HEK293T (cell line): ENCODE results near the gene PAOX.
"Not testable (repeated sequence)": the region's sequence is repeated elsewhere in the genome, so short reads cannot be mapped to it uniquely, and the experiment has no call there.

ENCODE experiments used
- CTCF ChIA-PET: fragments of 350-600 bp; formaldehyde crosslinking; extraction: SDS; loops from one replicate; lab custom pipeline; 2021; ENCODE audit warnings: antibody characterized with exemption, inconsistent platforms; lab: Yijun Ruan, JAX
- POLR2A ChIA-PET: fragments of 350-600 bp; formaldehyde crosslinking; extraction: SDS; loops from one replicate; lab custom pipeline; 2020; ENCODE audit warnings: antibody characterized with exemption, inconsistent platforms; lab: Yijun Ruan, JAX
- DNase-seq: peaks from one replicate; pipeline ENCODE4 v3.0.0; 2012; ENCODE audit warnings: mixed read lengths; ENCODE audit errors: extremely low spot score
- ARNT ChIP-seq: fragments of 450-650 bp; IDR thresholded peaks from 2 replicates; pipeline ENCODE4 v1.6.1; 2017; ENCODE audit warnings: mild to moderate bottlenecking
- BHLHE40 ChIP-seq: fragments of 450-650 bp; IDR thresholded peaks from 2 replicates; pipeline ENCODE4 v1.6.1; 2016; ENCODE audit warnings: mild to moderate bottlenecking, moderate library complexity, borderline replicate concordance
- CTBP1 ChIP-seq: fragments of 450-650 bp; IDR thresholded peaks from 2 replicates; pipeline ENCODE4 v1.6.1; 2016; ENCODE audit warnings: borderline replicate concordance
- ELF4 ChIP-seq: fragments of 450-650 bp; IDR thresholded peaks from 2 replicates; pipeline ENCODE4 v1.6.1; 2017; ENCODE audit warnings: antibody characterized with exemption
- FOXA1 ChIP-seq: fragments of 450-650 bp; IDR thresholded peaks from 2 replicates; pipeline ENCODE4 v1.6.1; 2016; ENCODE audit warnings: mild to moderate bottlenecking
- FOXK2 ChIP-seq: fragments of 450-650 bp; IDR thresholded peaks from 2 replicates; pipeline ENCODE4 v1.6.1; 2016; ENCODE audit warnings: mild to moderate bottlenecking
- FOXM1 ChIP-seq: fragments of 450-650 bp; IDR thresholded peaks from 2 replicates; pipeline ENCODE4 v1.6.1; 2017; ENCODE audit warnings: mild to moderate bottlenecking, borderline replicate concordance
- HDGF ChIP-seq: fragments of 450-650 bp; IDR thresholded peaks from 2 replicates; pipeline ENCODE4 v1.6.1; 2017; ENCODE audit warnings: antibody characterized with exemption, borderline replicate concordance
- L3MBTL2 ChIP-seq: fragments of 450-650 bp; conservative IDR thresholded peaks from 2 replicates; pipeline ENCODE4 v1.6.1; 2016; ENCODE audit warnings: mild to moderate bottlenecking
- LEF1 ChIP-seq: fragments of 450-650 bp; IDR thresholded peaks from 2 replicates; pipeline ENCODE4 v1.6.1; 2017; ENCODE audit warnings: mild to moderate bottlenecking, borderline replicate concordance
- NFRKB ChIP-seq: fragments of 450-650 bp; IDR thresholded peaks from 2 replicates; pipeline ENCODE4 v1.6.1; 2016; ENCODE audit warnings: mild to moderate bottlenecking, moderate library complexity
- PKNOX1 ChIP-seq: fragments of 450-650 bp; IDR thresholded peaks from 2 replicates; pipeline ENCODE4 v1.6.1; 2016
- SP1 ChIP-seq: fragments of 450-650 bp; IDR thresholded peaks from 2 replicates; pipeline ENCODE4 v1.6.1; 2017
- SUZ12 ChIP-seq: fragments of 450-650 bp; IDR thresholded peaks from 2 replicates; pipeline ENCODE4 v1.6.1; 2016; ENCODE audit warnings: mild to moderate bottlenecking
- TARDBP ChIP-seq: fragments of 450-650 bp; IDR thresholded peaks from 2 replicates; pipeline ENCODE4 v1.6.1; 2016
- ZNF384 ChIP-seq: fragments of 450-650 bp; IDR thresholded peaks from 2 replicates; pipeline ENCODE4 v1.6.1; 2016

Gene PAOX

GRCh38 chr10:133420579-133420978 is 41.5 kb downstream of the PAOX start:
- DNase-seq = no peak
- TF ChIP-seq LEF1 (no peak), FOXA1 (no peak), SUZ12 (no peak), L3MBTL2 (no peak), FOXK2 (no peak), ZNF384 (no peak), CTBP1 (no peak), SP1 (no peak), HDGF (no peak), NFRKB (no peak), ARNT (no peak), ELF4 (no peak), PKNOX1 (no peak), FOXM1 (no peak), BHLHE40 (no peak)

GRCh38 chr10:133421336-133422222 is 42.5 kb downstream of the PAOX start:
- ChIA-PET CTCF (no interaction called here), POLR2A (interaction anchor here (0.5 kb wide), 1 partner anchor 17 kb away, joined by 5 read pairs; no protein-coding TSS in a partner anchor)
- DNase-seq = no peak
- TF ChIP-seq SP1 (no peak), FOXM1 (no peak), ELF4 (no peak), PKNOX1 (no peak), FOXK2 (no peak), NFRKB (no peak), FOXA1 (no peak)

More at GRCh38 chr10:133420579-133420978, 41.5 kb downstream of the PAOX start:
- CTCF ChIA-PET = interaction anchor here (1.1 kb wide), 1 partner anchor 17 kb away, joined by 3 read pairs; no protein-coding TSS in a partner anchor
- POLR2A ChIA-PET = no interaction called here

GRCh38 chr10:133422223-133422806 is 43.3 kb downstream of the PAOX start:
- ChIA-PET CTCF (no interaction called here), POLR2A (no interaction called here)
- TF ChIP-seq SP1 = no peak
- TF ChIP-seq PKNOX1 = no peak
- no peak for TF ChIP-seq NFRKB
- no peak for TF ChIP-seq CTBP1
- TF ChIP-seq HDGF = no peak
- TF ChIP-seq TARDBP = no peak
- TF ChIP-seq L3MBTL2 = no peak
- no peak for TF ChIP-seq ZNF384
- TF ChIP-seq LEF1 = no peak
- no peak for TF ChIP-seq FOXM1
- no peak for TF ChIP-seq BHLHE40
- no peak for TF ChIP-seq ARNT
- TF ChIP-seq FOXA1 = no peak
- no peak for TF ChIP-seq FOXK2
- TF ChIP-seq SUZ12 = no peak
- no peak for TF ChIP-seq ELF4
- peak; percentile 4 for DNase-seq

- ChIA-PET POLR2A (no interaction called here), CTCF (no interaction called here)
- no peak for DNase-seq
- TF ChIP-seq CTBP1 (no peak), L3MBTL2 (no peak), LEF1 (no peak), NFRKB (no peak), TARDBP (no peak), ARNT (no peak), HDGF (no peak), PKNOX1 (no peak), FOXM1 (no peak), ZNF384 (no peak), ELF4 (no peak)
Observed at GRCh38 chr10:133422807-133423771, 44.0 kb downstream of the PAOX start.

GRCh38 chr10:133424102-133424501 is 45.0 kb downstream of the PAOX start:
- POLR2A ChIA-PET, DNase-seq, CTCF ChIA-PET: not testable (repeated sequence)

GRCh38 chr10:133424601-133425000 is 45.5 kb downstream of the PAOX start, which contains the start of gene SPRN:
SPRN (minus strand) TSS chr10:133424625; CDS start chr10:133423681, 944 bp downstream.
- CTCF ChIA-PET, POLR2A ChIA-PET, DNase-seq: not testable (repeated sequence)

DNA sequence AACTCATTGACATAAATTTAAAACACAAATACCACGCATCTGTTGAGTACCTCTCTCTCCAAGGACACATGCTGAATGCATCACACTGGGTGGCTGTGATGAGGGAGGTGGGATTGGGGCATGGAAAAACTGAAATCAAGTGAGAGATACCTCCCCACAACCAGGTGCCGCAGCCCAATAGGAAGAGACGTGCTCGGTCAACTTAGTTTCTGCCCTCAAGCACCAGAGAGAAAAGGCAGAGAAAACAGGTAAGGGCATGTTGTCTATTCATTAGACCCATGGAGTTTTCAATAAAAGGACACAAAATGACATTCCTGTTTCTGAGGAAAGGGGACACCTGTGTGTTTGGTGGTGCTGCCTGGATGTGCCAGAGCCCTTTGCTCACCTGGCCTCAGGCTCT is 50.5 kb downstream of the PAOX start:
- CTCF ChIA-PET, POLR2A ChIA-PET, DNase-seq: not testable (repeated sequence)

GRCh38 chr10:133431888-133432613 is 53.0 kb downstream of the PAOX start:
- POLR2A ChIA-PET, DNase-seq, CTCF ChIA-PET: not testable (repeated sequence)
